Ascending aorta (tissue), 2 donors: ENCODE measurements around the gene PROKR1. TPM values are rescaled to one million over a fixed set of nuclear protein-coding genes. Genes with fewer than 3 reads are reported as not detected.

Source experiments
- DNase-seq, 2 donors: peaks; one replicate each; pipeline ENCODE4 v3.0.0-alpha.2; 2019; ENCODE audit warnings: low spot score in 2 of 2
- H3K27ac ChIP-seq, 2 donors: fragments of 200-600 bp; sonication (generic); one replicate each; pipeline ENCODE4 v1.5.1; 2016 to 2017; ENCODE audit warnings: mild to moderate bottlenecking in 1 of 2
- H3K27me3 ChIP-seq: fragments of 200-600 bp; sonication (generic); one replicate; pipeline ENCODE4 v1.5.1; 2017
- H3K36me3 ChIP-seq, 2 donors: fragments of 200-600 bp; sonication (generic); one replicate each; pipeline ENCODE4 v1.5.1; 2016
- H3K4me1 ChIP-seq, 2 donors: fragments of 200-600 bp; sonication (generic); one replicate each; pipeline ENCODE4 v1.5.1; 2016 to 2017; ENCODE audit warnings: mild to moderate bottlenecking in 1 of 2
- H3K4me3 ChIP-seq, 2 donors: fragments of 200-600 bp; sonication (generic); one replicate each; pipeline ENCODE4 v1.5.1; 2016 to 2017; ENCODE audit warnings: mild to moderate bottlenecking in 1 of 2
- H3K9me3 ChIP-seq, 2 donors: fragments of 200-600 bp; sonication (generic); one replicate each; pipeline ENCODE4 v1.5.1; 2016
- CTCF ChIP-seq, 3 experiments: fragments of 200-600 bp in 2 of 3; fragments of 450-650 bp in 1 of 3; sonication (generic) in 2 of 3; IDR thresholded peaks; one replicate each; pipeline ENCODE4 v1.5.1; 2016 to 2019; ENCODE audit warnings: antibody characterized with exemption in 3 of 3, mild to moderate bottlenecking in 1 of 3, moderate library complexity in 1 of 3
- intact Hi-C: fragments of 100-400 bp; cut with DNase I; formaldehyde crosslinking; loops from one replicate; pipeline ENCODE4 v1.15.1; 2023
- total RNA-seq: library from RNA; depleted of rRNA; stranded (reverse); fragments of >200 nt; gene quantifications from one replicate; pipeline ENCODE4 v1.1.0, GENCODE V29; 2016

The PROKR1 gene
- total RNA-seq, 1 donor from 2014 or later, result not detected

GRCh38 chr2:68684197-68684596 is 40.8 kb downstream of the PROKR1 start:
- TF ChIP-seq CTCF (IDR thresholded peaks at IDR 0.05), result no peak

GRCh38 chr2:68686178-68686577 is 42.8 kb downstream of the PROKR1 start:
- Histone ChIP-seq H3K4me3 (no peak overlapping the region), H3K9me3 (no peaks in the 10 kb centered on the region), H3K36me3 (no peaks in the 10 kb centered on the region), H3K27ac (no peak overlapping the region), H3K27me3 (no peaks in the 10 kb centered on the region), H3K4me1 (no peaks in the 10 kb centered on the region)
- intact Hi-C loops, result no loop called here
- no peak for DNase-seq
- TF ChIP-seq CTCF (IDR thresholded peaks at IDR 0.05), result no peak

More at GRCh38 chr2:68684197-68684596, 40.8 kb downstream of the PROKR1 start:
- Histone ChIP-seq H3K27me3 (no peaks in the 10 kb centered on the region), H3K27ac (no peak overlapping the region), H3K36me3 (no peaks in the 10 kb centered on the region), H3K4me3 (no peak overlapping the region), H3K9me3 (no peaks in the 10 kb centered on the region), H3K4me1 (no peaks in the 10 kb centered on the region)
- no peak for DNase-seq
- intact Hi-C loops, result no loop called here

- Histone ChIP-seq H3K36me3 (no peaks in the 10 kb centered on the region), H3K27ac (no peak overlapping the region), H3K9me3 (no peaks in the 10 kb centered on the region), H3K4me1 (no peaks in the 10 kb centered on the region), H3K4me3 (no peak overlapping the region), H3K27me3 (no peaks in the 10 kb centered on the region)
- DNase-seq, result no peak
- intact Hi-C loops, result no loop called here
- TF ChIP-seq CTCF (IDR thresholded peaks at IDR 0.05), result no peak
Observed at GRCh38 chr2:68687018-68687417, 43.6 kb downstream of the PROKR1 start.

- H3K36me3 ChIP-seq, result no peaks in the 10 kb centered on the region
- no peaks in the 10 kb centered on the region for H3K27me3 ChIP-seq
- no peak overlapping the region for H3K4me3 ChIP-seq
- no peak for TF ChIP-seq CTCF (IDR thresholded peaks at IDR 0.05)
- no peaks in the 10 kb centered on the region for H3K9me3 ChIP-seq
- no peak overlapping the region for H3K27ac ChIP-seq
- intact Hi-C loops, result no loop called here
- DNase-seq, result no peak
- no peaks in the 10 kb centered on the region for H3K4me1 ChIP-seq
Observed at GRCh38 chr2:68689553-68690537, 46.5 kb downstream of the PROKR1 start.

- H3K27me3 ChIP-seq, result no peaks in the 10 kb centered on the region
- DNase-seq, result no peak
- no peak for TF ChIP-seq CTCF (IDR thresholded peaks at IDR 0.05)
- H3K36me3 ChIP-seq, result no peaks in the 10 kb centered on the region
- no peaks in the 10 kb centered on the region for H3K9me3 ChIP-seq
- no peaks in the 10 kb centered on the region for H3K4me1 ChIP-seq
- H3K4me3 ChIP-seq, result no peak overlapping the region
- no peak overlapping the region for H3K27ac ChIP-seq
- intact Hi-C loops, result no loop called here
Observed at GRCh38 chr2:68690851-68691250, 47.5 kb downstream of the PROKR1 start.
